Pericardium fibroblast (primary cell): ENCODE measurements around the gene TSPAN17. TPM values are rescaled to one million over a fixed set of nuclear protein-coding genes. Genes with fewer than 3 reads are reported as not detected.

Source experiments
- total RNA-seq: library from RNA; depleted of rRNA; stranded (reverse); fragments of >200 nt; gene quantifications from 2 replicates; pipeline ENCODE4 v1.2.3, GENCODE V29; 2015

The TSPAN17 gene
- total RNA-seq, result 28.1 and 39.4 TPM in 2 replicates

DNA sequence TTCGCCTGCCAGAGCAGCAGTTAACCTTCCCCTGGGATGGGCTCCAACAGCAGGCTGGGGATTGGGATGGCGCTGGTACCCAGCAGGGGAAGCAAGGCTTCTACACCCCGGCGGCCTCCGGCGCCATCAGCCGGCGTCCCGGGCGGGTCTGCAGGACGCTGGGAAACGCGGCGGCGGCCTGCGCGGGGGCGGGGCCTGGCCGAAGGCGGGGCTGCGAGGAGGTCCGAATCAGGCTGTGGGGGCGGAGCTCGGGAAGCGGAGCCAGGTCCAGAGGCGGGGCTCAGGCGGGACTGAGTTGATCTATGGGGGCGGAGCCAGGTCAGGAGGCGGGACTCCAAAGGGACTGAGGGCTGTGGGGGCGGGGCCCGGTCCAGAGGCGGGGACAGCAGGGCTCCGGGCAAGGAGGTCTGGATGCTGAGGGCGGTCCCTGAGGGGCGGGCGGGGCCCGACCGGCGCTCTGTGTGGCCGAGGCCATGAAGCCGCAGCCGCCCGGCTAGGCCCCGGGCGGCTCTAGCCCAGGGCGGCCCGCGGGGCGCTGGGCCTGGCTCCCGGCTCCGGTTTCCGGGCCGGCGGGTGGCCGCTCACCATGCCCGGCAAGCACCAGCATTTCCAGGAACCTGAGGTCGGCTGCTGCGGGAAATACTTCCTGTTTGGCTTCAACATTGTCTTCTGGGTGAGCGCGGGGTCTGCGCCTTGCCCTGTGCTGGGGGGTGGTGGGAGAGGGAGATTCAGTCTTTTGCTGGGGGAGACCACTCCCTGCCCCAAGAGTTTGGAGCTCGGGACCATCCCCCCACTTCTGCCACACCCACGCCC, at the start of gene TSPAN17:
Gene TSPAN17, plus strand, starts transcription at position 455 of the 813 bp plus-strand sequence. Its CDS starts 132 bp downstream, at position 587.

DNA sequence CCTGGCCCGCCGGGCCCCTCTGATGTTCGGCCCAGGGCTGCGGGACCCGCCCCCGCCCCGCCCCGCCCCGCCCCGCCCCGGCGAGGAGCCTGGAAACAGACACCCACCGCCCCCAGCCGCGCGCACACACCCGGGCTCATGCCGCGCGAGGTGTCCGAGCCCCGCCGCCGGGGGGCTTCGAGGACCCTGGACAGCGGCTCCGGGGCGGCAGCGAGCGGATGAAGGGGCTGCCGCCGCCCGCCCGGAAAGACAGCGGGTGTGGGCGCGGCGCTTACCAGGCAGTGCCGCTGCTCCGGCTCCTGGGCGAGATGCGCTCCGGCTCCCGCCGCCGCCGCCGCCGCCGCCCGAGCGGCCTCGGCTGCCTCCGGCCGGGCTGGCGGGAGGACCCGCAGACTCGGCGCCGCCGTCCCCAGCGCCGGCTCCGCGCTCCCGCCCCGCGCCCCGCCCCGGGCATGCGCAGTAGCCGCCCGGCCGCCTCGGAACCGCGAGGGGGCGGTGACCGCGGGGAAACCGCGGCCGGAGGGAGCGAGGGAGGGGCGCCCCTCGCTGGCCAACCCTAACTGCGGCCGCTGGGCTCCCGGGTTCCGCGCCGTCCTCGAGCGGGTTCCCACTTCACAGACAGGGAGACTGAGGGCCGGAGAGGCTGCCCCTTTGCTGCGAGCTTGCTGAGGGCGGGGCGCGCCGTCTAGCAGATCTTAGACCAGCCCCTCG, 37.4 kb upstream of the TSPAN17 start, which contains the start of gene GPRIN1:
Gene GPRIN1, minus strand, starts transcription at position 433 of the 711 bp plus-strand sequence. CDS start 10,322 bp downstream, outside the sequence.

GRCh38 chr5:176629853-176630680, 17.2 kb upstream of the TSPAN17 start, which contains the start of the genes EIF4E1B and SNCB:
EIF4E1B (plus strand) TSS chr5:176630675; CDS start chr5:176642788, 12,113 bp downstream.
SNCB (minus strand) TSS chr5:176630534; CDS start chr5:176629654, 880 bp downstream.

Other genes with a start within 250 kb of the TSPAN17 start
- 97.5 and 140 TPM in 2 replicates for gene CLTB, start 230.9 kb upstream of the TSPAN17 start, total RNA-seq
- gene FAF2, start 199.1 kb upstream of the TSPAN17 start, total RNA-seq, result 34.8 and 40.9 TPM in 2 replicates
- 7.2 and 7.7 TPM in 2 replicates for gene RNF44, start 110.1 kb upstream of the TSPAN17 start, total RNA-seq
- gene CDHR2, start 98.1 kb upstream of the TSPAN17 start, total RNA-seq, result not detected in 2 replicates
- 1.8 and 1.9 TPM in 2 replicates for gene GPRIN1, start 37.3 kb upstream of the TSPAN17 start, total RNA-seq
- gene SNCB, start 16.9 kb upstream of the TSPAN17 start, total RNA-seq, result not detected in 2 replicates
- gene EIF4E1B, start 16.8 kb upstream of the TSPAN17 start, total RNA-seq, result not detected in 2 replicates
- 0.34 TPM in 1 of 2 replicates, not detected in the other for gene UNC5A, start 163.1 kb downstream of the TSPAN17 start, total RNA-seq